ENCODE data around the gene ZNF414. TPM values are rescaled to one million over a fixed set of nuclear protein-coding genes. Genes with fewer than 3 reads are reported as not detected.

ZNF414 gene
- total RNA-seq, 2 experiments from 2014 or later: 28.7 to 36.2 TPM

GRCh38 chr19:8461891-8462290 is 52.1 kb downstream of the ZNF414 start:
- peaks cover 28% of the 10 kb centered on the region for H3K4me1 Mint-ChIP-seq (ENCODE audit: low read depth)
- no peaks in the 10 kb centered on the region for H3K9me3 Mint-ChIP-seq (ENCODE audit: insufficient read depth)
- DNase-seq (no peak), ATAC-seq (no peak)
- no peak overlapping the region for H3K4me3 Mint-ChIP-seq
- ChIA-PET CTCF (interaction anchor here (0.8 to 1.4 kb wide), 2 partner anchors 49 to 108 kb away, joined by 3 read pairs; partner anchors contain the start of gene MARCHF2), POLR2A (interaction anchor here (1.1 to 1.2 kb wide), 2 partner anchors 12 to 17 kb away, joined by 4 to 5 read pairs; partner anchors contain the start of gene HNRNPM)
- H3K27ac Mint-ChIP-seq: no peak overlapping the region
- H3K27me3 Mint-ChIP-seq (ENCODE audit: low read depth): no peaks in the 10 kb centered on the region
- H3K36me3 Mint-ChIP-seq (ENCODE audit: low read depth): peaks cover 70% of the 10 kb centered on the region

DNA sequence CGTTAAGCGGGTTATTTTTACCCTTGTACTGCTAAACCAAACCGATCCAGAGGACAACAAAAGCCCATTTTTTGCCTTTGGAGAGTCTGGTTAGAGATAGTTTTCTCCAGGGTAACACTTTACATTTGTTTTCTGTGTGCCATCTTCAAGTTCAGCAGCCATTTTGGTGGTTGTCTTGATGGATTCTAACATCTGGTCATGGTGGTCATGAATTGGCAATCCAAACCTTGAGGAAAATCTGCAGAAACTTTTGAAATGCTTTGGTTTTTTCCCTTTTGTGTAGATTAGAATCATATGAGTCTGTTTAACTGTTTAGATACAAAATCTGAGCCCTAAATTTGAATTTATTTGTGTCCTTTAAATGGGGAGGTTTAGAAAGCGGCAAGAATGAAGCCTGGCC is 52.6 kb downstream of the ZNF414 start:
- H3K4me3 Mint-ChIP-seq: no peak overlapping the region
- peaks cover 34% of the 10 kb centered on the region for H3K4me1 Mint-ChIP-seq (ENCODE audit: low read depth)
- H3K27me3 Mint-ChIP-seq (ENCODE audit: low read depth): no peaks in the 10 kb centered on the region
- H3K27ac Mint-ChIP-seq: no peak overlapping the region
- no peak for ATAC-seq
- no peak for DNase-seq
- POLR2A ChIA-PET: interaction anchor here (1.1 to 1.2 kb wide), 2 partner anchors 12 to 16 kb away, joined by 4 to 5 read pairs; partner anchors contain the start of gene HNRNPM
- H3K36me3 Mint-ChIP-seq (ENCODE audit: low read depth): peaks cover 73% of the 10 kb centered on the region
- CTCF ChIA-PET: no interaction called here
- no peaks in the 10 kb centered on the region for H3K9me3 Mint-ChIP-seq (ENCODE audit: insufficient read depth)

- ATAC-seq (no peak), DNase-seq (no peak)
- Mint-ChIP-seq H3K4me3 (no peak overlapping the region), H3K27ac (peak overlapping the region; percentile 15), H3K27me3 (ENCODE audit: low read depth) (no peaks in the 10 kb centered on the region), H3K36me3 (ENCODE audit: low read depth) (peaks cover 72% of the 10 kb centered on the region), H3K4me1 (ENCODE audit: low read depth) (peaks cover 36% of the 10 kb centered on the region), H3K9me3 (ENCODE audit: insufficient read depth) (no peaks in the 10 kb centered on the region)
- CTCF ChIA-PET: no interaction called here
- POLR2A ChIA-PET: no interaction called here
These were observed 53.3 kb downstream of the ZNF414 start for GRCh38 chr19:8460516-8461298.

Other genes starting within 250 kb of the ZNF414 start
- gene CD320, start 205.8 kb downstream of the ZNF414 start, total RNA-seq: 10 to 100 TPM; 54.6 to 55.0 TPM
- 10 to 100 TPM; 56.0 to 63.8 TPM for gene NDUFA7, start 192.8 kb downstream of the ZNF414 start, total RNA-seq
- gene RPS28, start 192.7 kb downstream of the ZNF414 start, total RNA-seq: 1,000 to 10,000 TPM; 1,476 to 1,561 TPM
- 1 to 10 TPM; 3.4 to 3.5 TPM for gene KANK3, start 170.9 kb downstream of the ZNF414 start, total RNA-seq
- not detected for gene ANGPTL4, start 150.0 kb downstream of the ZNF414 start, total RNA-seq
- 10 to 100 TPM; 92.4 to 92.7 TPM for gene RAB11B, start 123.8 kb downstream of the ZNF414 start, total RNA-seq
- gene MARCHF2, start 100.9 kb downstream of the ZNF414 start, total RNA-seq: 10 to 100 TPM; 26.8 to 28.1 TPM
- 100 to 1,000 TPM; 283 to 291 TPM for gene HNRNPM, start 69.2 kb downstream of the ZNF414 start, total RNA-seq
- gene PRAM1, start 11.5 kb downstream of the ZNF414 start, total RNA-seq: 1 to 10 TPM; 2.3 to 2.7 TPM
- 100 to 1,000 TPM; 254 to 266 TPM for gene MYO1F, start 63.3 kb upstream of the ZNF414 start, total RNA-seq
- gene ADAMTS10, start 96.5 kb upstream of the ZNF414 start, total RNA-seq: 1 to 10 TPM; 3.6 to 4.9 TPM
- gene NFILZ, start 116.5 kb upstream of the ZNF414 start, total RNA-seq: not detected
- not detected for gene ACTL9, start 184.6 kb upstream of the ZNF414 start, total RNA-seq
- gene OR2Z1, start 207.5 kb upstream of the ZNF414 start, total RNA-seq: not detected